HG03378 (cell line): ENCODE results near the gene GRP.

ENCODE experiments used
- ATAC-seq: cut with Tn5 transposase; IDR thresholded peaks from one replicate; pipeline ENCODE4 v1.9.1; 2021; ENCODE audit warnings: mild to moderate bottlenecking, moderate library complexity; ENCODE audit not compliant: unreplicated experiment

The GRP gene

GRCh38 chr18:59219672-59220163 is at the start of gene GRP:
GRP (plus strand) TSS chr18:59220158; CDS start chr18:59220266, 108 bp downstream.
- ATAC-seq, result no peak

- no peak for ATAC-seq
Measured at GRCh38 chr18:59172664-59173249, 47.2 kb upstream of the GRP start.

- ATAC-seq, result no peak
Measured at GRCh38 chr18:59177485-59177884, 42.5 kb upstream of the GRP start.

GRCh38 chr18:59180150-59180845 is 39.7 kb upstream of the GRP start:
- no peak for ATAC-seq

- ATAC-seq, result no peak
Measured at GRCh38 chr18:59182673-59183072, 37.3 kb upstream of the GRP start.

GRCh38 chr18:59189008-59189407 is 30.9 kb upstream of the GRP start:
- ATAC-seq, result no peak

- ATAC-seq, result no peak
Measured at GRCh38 chr18:59189746-59190145, 30.2 kb upstream of the GRP start.

GRCh38 chr18:59196161-59196725 is 23.7 kb upstream of the GRP start:
- no peak for ATAC-seq

- no peak for ATAC-seq
Measured at GRCh38 chr18:59197636-59198035, 22.3 kb upstream of the GRP start.

- no peak for ATAC-seq
Measured at GRCh38 chr18:59198215-59198614, 21.7 kb upstream of the GRP start.

- ATAC-seq, result no peak
Measured at GRCh38 chr18:59200787-59201186, 19.2 kb upstream of the GRP start.

- no peak for ATAC-seq
Measured at GRCh38 chr18:59202258-59202820, 17.6 kb upstream of the GRP start.

GRCh38 chr18:59207506-59207905 is 12.5 kb upstream of the GRP start:
- ATAC-seq, result no peak

GRCh38 chr18:59208602-59209125 is 11.3 kb upstream of the GRP start:
- ATAC-seq, result no peak

GRCh38 chr18:59210299-59210698 is 9.7 kb upstream of the GRP start:
- ATAC-seq, result no peak

- no peak for ATAC-seq
Measured at GRCh38 chr18:59211629-59212028, 8.3 kb upstream of the GRP start.

GRCh38 chr18:59218018-59218417 is 1.9 kb upstream of the GRP start:
- ATAC-seq, result no peak

- no peak for ATAC-seq
Measured at GRCh38 chr18:59220164-59220783, 316 bp downstream of the GRP start.

- ATAC-seq, result no peak
Measured at GRCh38 chr18:59220784-59221765, 1.1 kb downstream of the GRP start.

- ATAC-seq, result no peak
Measured at GRCh38 chr18:59222341-59222740, 2.4 kb downstream of the GRP start.
